LNCaP clone FGC (cell line): ENCODE results near the gene FOLR2.
"Not testable (repeated sequence)": the region's sequence is repeated elsewhere in the genome, so short reads cannot be mapped to it uniquely, and the experiment has no call there.

Experiments
- DNase-seq: peaks from one replicate; pipeline ENCODE4 v3.0.0-alpha.2; 2011; ENCODE audit warnings: low read depth
- H3K4me3 ChIP-seq: 2 replicates; pipeline ENCODE4 v1.5.1; 2011; ENCODE audit warnings: mild to moderate bottlenecking, low read depth, low read length, control low read depth
- CTCF ChIP-seq: IDR thresholded peaks from 2 replicates; pipeline ENCODE4 v1.5.1; 2012; ENCODE audit warnings: mild to moderate bottlenecking; ENCODE audit not compliant: control insufficient read depth, insufficient read depth; ENCODE audit errors: extremely low read depth

Gene FOLR2

GRCh38 chr11:72216638-72217037 is at the start of gene FOLR2:
Gene FOLR2 (plus strand): TSS chr11:72216794. CDS start chr11:72218585, 1,791 bp downstream.
- no peak for TF ChIP-seq CTCF
- no peak within 1 kb of the TSS for H3K4me3 ChIP-seq
- no peak for DNase-seq

GRCh38 chr11:72169046-72169555 is 47.5 kb upstream of the FOLR2 start:
- DNase-seq, H3K4me3 ChIP-seq: not testable (repeated sequence)

- H3K4me3 ChIP-seq, DNase-seq: not testable (repeated sequence)
Observed at GRCh38 chr11:72169754-72170153, 46.8 kb upstream of the FOLR2 start.

- not testable (repeated sequence) for DNase-seq, H3K4me3 ChIP-seq
Observed at GRCh38 chr11:72172043-72172442, 44.6 kb upstream of the FOLR2 start.

- DNase-seq: no peak
- TF ChIP-seq CTCF: no peak
- H3K4me3 ChIP-seq: no peak overlapping the region
Observed at GRCh38 chr11:72173291-72173690, 43.3 kb upstream of the FOLR2 start.

- no peak overlapping the region for H3K4me3 ChIP-seq
- TF ChIP-seq CTCF: no peak
- DNase-seq: no peak
Observed at GRCh38 chr11:72174302-72175070, 42.1 kb upstream of the FOLR2 start.

- H3K4me3 ChIP-seq: no peak overlapping the region
- no peak for TF ChIP-seq CTCF
- DNase-seq: no peak
Observed at GRCh38 chr11:72177656-72178055, 38.9 kb upstream of the FOLR2 start.

- no peak overlapping the region for H3K4me3 ChIP-seq
- no peak for DNase-seq
- no peak for TF ChIP-seq CTCF
Observed at GRCh38 chr11:72179049-72179803, 37.4 kb upstream of the FOLR2 start.
